PC-9 (cell line): ENCODE measurements around the gene FOXL1.

Source experiments
- CTCF ChIP-seq: fragments of 200-600 bp; sonication (generic); conservative IDR thresholded peaks from 2 replicates; pipeline ENCODE4 v1.6.1; 2017; ENCODE audit warnings: mixed run types, antibody characterized with exemption, mild to moderate bottlenecking, moderate library complexity
- EZH2 ChIP-seq: fragments of 200-600 bp; sonication (generic); IDR thresholded peaks from 2 replicates; pipeline ENCODE4 v1.8.0; 2017; ENCODE audit warnings: antibody characterized with exemption, low read depth

- TF ChIP-seq EZH2 (no peak), CTCF (no peak)
Observed at GRCh38 chr16:86587487-86587886, 9.1 kb downstream of the FOXL1 start.
